ENCODE data around the gene TXNRD2.

DNA sequence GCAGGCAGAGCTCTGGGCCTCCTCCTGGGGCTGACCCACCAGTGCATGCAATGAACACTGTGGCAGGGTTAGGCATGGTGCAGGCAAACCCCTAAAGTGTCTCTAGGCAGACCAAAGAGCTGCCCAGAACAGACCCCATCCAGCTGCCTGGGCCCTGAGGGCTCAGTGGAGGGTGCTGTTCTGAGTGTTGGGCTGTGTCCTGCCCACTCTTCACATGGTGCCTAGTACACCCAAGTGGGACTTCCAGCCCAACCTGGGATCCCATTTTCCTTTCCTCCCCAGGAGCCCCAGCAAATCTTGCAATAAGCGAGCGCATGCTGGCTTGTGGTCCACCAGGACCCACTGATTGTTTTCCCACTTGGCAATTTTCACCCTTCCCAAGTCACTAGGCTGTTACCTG, 48.6 kb upstream of the TXNRD2 start:
- TF ChIP-seq, protein P1, sequence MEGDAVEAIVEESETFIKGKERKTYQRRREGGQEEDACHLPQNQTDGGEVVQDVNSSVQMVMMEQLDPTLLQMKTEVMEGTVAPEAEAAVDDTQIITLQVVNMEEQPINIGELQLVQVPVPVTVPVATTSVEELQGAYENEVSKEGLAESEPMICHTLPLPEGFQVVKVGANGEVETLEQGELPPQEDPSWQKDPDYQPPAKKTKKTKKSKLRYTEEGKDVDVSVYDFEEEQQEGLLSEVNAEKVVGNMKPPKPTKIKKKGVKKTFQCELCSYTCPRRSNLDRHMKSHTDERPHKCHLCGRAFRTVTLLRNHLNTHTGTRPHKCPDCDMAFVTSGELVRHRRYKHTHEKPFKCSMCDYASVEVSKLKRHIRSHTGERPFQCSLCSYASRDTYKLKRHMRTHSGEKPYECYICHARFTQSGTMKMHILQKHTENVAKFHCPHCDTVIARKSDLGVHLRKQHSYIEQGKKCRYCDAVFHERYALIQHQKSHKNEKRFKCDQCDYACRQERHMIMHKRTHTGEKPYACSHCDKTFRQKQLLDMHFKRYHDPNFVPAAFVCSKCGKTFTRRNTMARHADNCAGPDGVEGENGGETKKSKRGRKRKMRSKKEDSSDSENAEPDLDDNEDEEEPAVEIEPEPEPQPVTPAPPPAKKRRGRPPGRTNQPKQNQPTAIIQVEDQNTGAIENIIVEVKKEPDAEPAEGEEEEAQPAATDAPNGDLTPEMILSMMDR (IDR thresholded peaks at IDR 0.05; ENCODE audit: low read depth, low read length): no peak
- no peak for TF ChIP-seq EZH2phosphoT487 (IDR thresholded peaks at IDR 0.05; ENCODE audit: low read depth)
